IgD-negative memory B cell (primary cell): ENCODE data around the gene PIMREG. TPM values are rescaled to one million over a fixed set of nuclear protein-coding genes. Genes with fewer than 3 reads are reported as not detected.

Experiments used
- H3K27ac Mint-ChIP-seq, 3 donors: one replicate each; pipeline ENCODE4 v1.8.0; 2020 to 2022; ENCODE audit warnings: mild to moderate bottlenecking in 3 of 3, mixed read lengths in 3 of 3, moderate library complexity in 1 of 3
- H3K27me3 Mint-ChIP-seq: one replicate; pipeline ENCODE4 v1.8.0; 2021; ENCODE audit warnings: mixed read lengths
- H3K36me3 Mint-ChIP-seq: one replicate; pipeline ENCODE4 v1.8.0; 2020; ENCODE audit warnings: mild to moderate bottlenecking, mixed read lengths
- H3K4me1 Mint-ChIP-seq, 3 donors: one replicate each; pipeline ENCODE4 v1.8.0; 2020 to 2022; ENCODE audit warnings: mixed read lengths in 3 of 3, mild to moderate bottlenecking in 1 of 3
- H3K4me3 Mint-ChIP-seq, 4 donors: one replicate each; pipeline ENCODE4 v1.8.0; 2020 to 2022; ENCODE audit warnings: mild to moderate bottlenecking in 4 of 4, mixed read lengths in 4 of 4, moderate library complexity in 3 of 4
- H3K9me3 Mint-ChIP-seq, 3 donors: one replicate each; pipeline ENCODE4 v1.8.0; 2020 to 2021; ENCODE audit warnings: mixed read lengths in 3 of 3, mild to moderate bottlenecking in 1 of 3
- polyA plus RNA-seq: library from polyadenylated mRNA; unstranded; fragments of 300-500 nt; fragmentation: Illumina TruSeq; gene quantifications from one replicate; pipeline ENCODE4 v1.2.3, GENCODE V29; 2021

PIMREG gene, protein sequence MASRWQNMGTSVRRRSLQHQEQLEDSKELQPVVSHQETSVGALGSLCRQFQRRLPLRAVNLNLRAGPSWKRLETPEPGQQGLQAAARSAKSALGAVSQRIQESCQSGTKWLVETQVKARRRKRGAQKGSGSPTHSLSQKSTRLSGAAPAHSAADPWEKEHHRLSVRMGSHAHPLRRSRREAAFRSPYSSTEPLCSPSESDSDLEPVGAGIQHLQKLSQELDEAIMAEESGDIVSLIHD
- not detected for polyA plus RNA-seq

DNA sequence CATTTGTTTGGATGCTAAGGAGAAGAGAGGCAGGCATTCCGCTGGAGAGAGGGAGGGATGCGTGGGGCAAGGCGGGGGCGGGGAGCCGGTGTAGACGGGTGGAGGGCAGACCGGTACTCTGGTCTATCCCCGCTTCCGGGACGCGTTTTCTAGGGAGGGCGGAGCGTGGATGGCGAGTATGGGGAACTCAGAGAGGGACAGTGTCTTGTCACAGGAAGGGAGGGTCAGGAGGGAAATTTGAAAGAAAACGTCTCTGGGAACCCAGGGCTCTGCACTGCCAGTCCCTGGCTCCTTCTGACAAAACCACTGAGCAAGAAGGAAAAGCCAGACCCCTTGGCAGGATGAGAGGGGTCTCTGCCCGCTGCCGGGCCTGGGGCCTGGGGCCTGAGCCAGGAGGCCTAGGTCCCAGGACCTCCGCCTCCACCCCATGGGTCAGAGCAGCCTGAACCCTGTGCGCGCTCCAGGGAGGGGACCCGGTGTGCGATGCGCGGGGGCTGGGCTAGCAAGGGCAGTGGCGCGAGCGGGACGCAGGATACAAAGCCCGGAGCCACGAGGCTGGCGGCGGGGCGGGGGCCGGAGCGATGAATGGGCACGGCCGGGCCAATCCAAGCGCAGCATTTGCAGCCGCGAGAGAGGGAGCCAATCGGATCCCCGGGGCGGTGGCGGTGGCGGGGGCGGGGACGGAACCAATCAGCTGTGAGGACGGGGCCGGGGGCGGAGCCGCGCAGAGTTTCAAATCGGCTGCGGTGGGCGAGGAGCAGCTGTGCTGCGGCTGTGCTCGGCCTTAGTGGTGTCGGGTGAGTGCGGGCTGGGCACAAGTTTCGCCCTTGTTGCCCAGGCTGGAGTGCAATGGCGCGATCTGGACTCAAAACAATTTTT lies at the start of gene PIMREG:
Gene PIMREG (plus strand): TSS at position 764 of the 879 bp plus-strand sequence. CDS start 656 bp downstream, outside the sequence.
- Mint-ChIP-seq H3K4me3 (peak within 1 kb of the TSS; percentile 86 to 96 (median 91)), H3K9me3 (no peaks in the 10 kb centered on the region), H3K4me1 (peaks cover 8 to 12% (median 9%) of the 10 kb centered on the region in 3 donors), H3K27me3 (peaks cover 2% of the 10 kb centered on the region), H3K36me3 (peaks cover 1% of the 10 kb centered on the region), H3K27ac (peak within 1 kb of the TSS; percentile 65 to 88 (median 69))

DNA sequence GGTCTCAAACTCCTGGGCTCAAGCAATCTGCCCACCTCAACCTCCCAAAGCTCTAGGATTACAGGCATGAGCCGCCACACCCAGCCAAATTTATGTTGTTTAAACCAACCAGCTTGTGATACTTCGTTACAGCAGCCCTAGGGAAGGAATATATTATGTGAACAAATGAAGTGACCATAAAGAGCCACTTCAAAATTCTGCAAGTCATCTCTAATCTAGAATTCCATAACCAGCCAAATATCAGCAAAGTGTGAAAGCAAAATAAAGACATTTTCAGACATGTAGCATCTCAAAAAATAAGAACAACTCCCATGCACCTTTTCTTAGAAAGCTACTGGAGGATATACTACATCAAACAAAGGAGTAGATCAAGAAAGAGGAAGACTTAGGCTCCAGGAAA lies 45.3 kb upstream of the PIMREG start:
- Mint-ChIP-seq H3K4me3 (no peak overlapping the region), H3K36me3 (peaks cover 3% of the 10 kb centered on the region), H3K9me3 (peaks cover 4 to 11% (median 7%) of the 10 kb centered on the region in 3 donors), H3K27ac (no peak overlapping the region), H3K27me3 (peaks cover 16% of the 10 kb centered on the region), H3K4me1 (no peaks in the 10 kb centered on the region)

- H3K27ac Mint-ChIP-seq = no peak overlapping the region
- H3K4me1 Mint-ChIP-seq = no peaks in the 10 kb centered on the region
- peaks cover 13% of the 10 kb centered on the region for H3K27me3 Mint-ChIP-seq
- peaks cover 2 to 9% (median 7%) of the 10 kb centered on the region in 3 donors for H3K9me3 Mint-ChIP-seq
- H3K36me3 Mint-ChIP-seq = peaks cover 4% of the 10 kb centered on the region
- H3K4me3 Mint-ChIP-seq = no peak overlapping the region
Measured at GRCh38 chr17:6402258-6402657, 42.0 kb upstream of the PIMREG start.

- Mint-ChIP-seq H3K27me3 (peaks cover 8% of the 10 kb centered on the region), H3K9me3 (peaks cover 0 to 5% (median 0%) of the 10 kb centered on the region in 3 donors), H3K4me1 (peaks cover 0 to 3% (median 0%) of the 10 kb centered on the region in 3 donors), H3K27ac (no peak overlapping the region), H3K36me3 (peaks cover 4% of the 10 kb centered on the region), H3K4me3 (peak overlapping the region in 1 of 4 donors; percentile 45)
Measured at GRCh38 chr17:6408276-6408675, 36.0 kb upstream of the PIMREG start.

GRCh38 chr17:6408735-6409134 lies 35.5 kb upstream of the PIMREG start:
- peaks cover 0 to 5% (median 0%) of the 10 kb centered on the region in 3 donors for H3K9me3 Mint-ChIP-seq

GRCh38 chr17:6413065-6413464 lies 31.2 kb upstream of the PIMREG start:
- H3K27me3 Mint-ChIP-seq = peaks cover 3% of the 10 kb centered on the region

More at GRCh38 chr17:6408735-6409134, 35.5 kb upstream of the PIMREG start:
- peaks cover 4% of the 10 kb centered on the region for H3K36me3 Mint-ChIP-seq
- H3K4me1 Mint-ChIP-seq = peaks cover 0 to 3% (median 0%) of the 10 kb centered on the region in 3 donors
- H3K27me3 Mint-ChIP-seq = peaks cover 8% of the 10 kb centered on the region
- no peak overlapping the region for H3K4me3 Mint-ChIP-seq
- H3K27ac Mint-ChIP-seq = no peak overlapping the region

GRCh38 chr17:6415616-6416015 lies 28.6 kb upstream of the PIMREG start:
- Mint-ChIP-seq H3K4me1 (peaks cover 0 to 4% (median 0%) of the 10 kb centered on the region in 3 donors), H3K27me3 (peaks cover 3% of the 10 kb centered on the region), H3K27ac (peak overlapping the region in 1 of 3 donors; percentile 67), H3K4me3 (no peak overlapping the region), H3K36me3 (no peaks in the 10 kb centered on the region), H3K9me3 (no peaks in the 10 kb centered on the region)

More at GRCh38 chr17:6413065-6413464, 31.2 kb upstream of the PIMREG start:
- no peak overlapping the region for H3K27ac Mint-ChIP-seq
- peaks cover 0 to 5% (median 0%) of the 10 kb centered on the region in 3 donors for H3K4me1 Mint-ChIP-seq
- H3K9me3 Mint-ChIP-seq = peaks cover 0 to 3% (median 0%) of the 10 kb centered on the region in 3 donors
- H3K36me3 Mint-ChIP-seq = no peaks in the 10 kb centered on the region
- no peak overlapping the region for H3K4me3 Mint-ChIP-seq

GRCh38 chr17:6420173-6420641 lies 24.0 kb upstream of the PIMREG start:
- H3K9me3 Mint-ChIP-seq = no peaks in the 10 kb centered on the region
- H3K27me3 Mint-ChIP-seq = peaks cover 3% of the 10 kb centered on the region
- H3K4me3 Mint-ChIP-seq = no peak overlapping the region
- no peaks in the 10 kb centered on the region for H3K36me3 Mint-ChIP-seq
- peaks cover 0 to 4% (median 0%) of the 10 kb centered on the region in 3 donors for H3K4me1 Mint-ChIP-seq
- no peak overlapping the region for H3K27ac Mint-ChIP-seq

GRCh38 chr17:6421700-6422604 lies 22.3 kb upstream of the PIMREG start:
- Mint-ChIP-seq H3K9me3 (no peaks in the 10 kb centered on the region), H3K4me3 (no peak overlapping the region), H3K27ac (no peak overlapping the region), H3K36me3 (no peaks in the 10 kb centered on the region), H3K4me1 (peaks cover 0 to 5% (median under 1%) of the 10 kb centered on the region in 3 donors), H3K27me3 (peaks cover 2% of the 10 kb centered on the region)

DNA sequence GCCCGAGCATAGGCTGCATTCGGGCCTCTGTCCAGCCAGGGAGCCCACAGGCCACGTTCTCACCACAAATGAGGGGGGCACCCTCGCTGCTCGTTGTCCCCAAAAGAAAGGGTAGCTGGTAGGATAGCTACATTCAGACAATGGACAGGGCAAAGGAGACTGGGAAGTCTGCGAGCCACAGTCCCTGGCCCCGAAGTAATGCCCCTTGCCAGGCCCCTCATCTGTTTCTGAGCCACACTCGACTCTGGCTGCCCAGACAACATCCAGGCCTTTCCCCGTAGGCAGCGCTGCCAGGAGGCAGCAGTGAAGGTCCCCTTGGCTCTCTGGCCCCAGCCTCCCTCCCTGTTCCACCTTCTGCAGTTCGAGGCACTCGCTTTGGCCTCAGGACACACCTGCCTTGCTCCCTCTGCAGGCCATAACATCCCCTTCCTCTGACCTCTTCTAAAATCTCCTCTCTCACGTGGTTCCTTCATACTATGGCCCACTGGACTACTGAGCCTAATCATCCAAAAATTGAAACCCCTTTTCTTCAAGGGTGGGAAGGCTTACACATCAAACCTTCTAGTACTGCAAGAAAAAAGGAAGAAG lies 21.5 kb upstream of the PIMREG start:
- H3K36me3 Mint-ChIP-seq = no peaks in the 10 kb centered on the region
- peaks cover 7 to 13% (median 8%) of the 10 kb centered on the region in 3 donors for H3K4me1 Mint-ChIP-seq
- H3K9me3 Mint-ChIP-seq = no peaks in the 10 kb centered on the region
- peaks cover 2% of the 10 kb centered on the region for H3K27me3 Mint-ChIP-seq
- H3K27ac Mint-ChIP-seq = peak overlapping the region in 2 of 3 donors; percentile 29 to 63
- H3K4me3 Mint-ChIP-seq = no peak overlapping the region

DNA sequence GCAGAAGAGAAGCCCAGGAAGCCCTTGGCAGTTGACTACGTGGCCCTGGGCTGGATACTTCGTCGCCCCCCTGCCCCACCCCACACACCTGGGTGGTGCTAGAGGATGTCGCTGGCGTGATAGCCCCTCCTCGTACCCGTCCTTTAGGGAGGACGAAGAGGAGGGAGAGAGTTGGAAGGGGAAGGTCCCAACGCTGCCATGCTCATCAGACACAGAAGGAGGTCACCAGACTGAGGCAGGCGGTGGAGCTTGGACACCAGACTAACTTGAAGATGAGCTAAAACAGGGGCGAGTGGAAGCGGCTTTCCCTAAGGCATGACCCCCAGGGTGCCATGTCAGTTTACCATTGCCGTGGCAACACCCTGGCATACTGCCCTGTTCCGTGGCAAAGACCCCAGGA lies 20.3 kb upstream of the PIMREG start:
- peaks cover 8 to 13% (median 8%) of the 10 kb centered on the region in 3 donors for H3K4me1 Mint-ChIP-seq
- no peaks in the 10 kb centered on the region for H3K9me3 Mint-ChIP-seq
- no peaks in the 10 kb centered on the region for H3K36me3 Mint-ChIP-seq
- no peak overlapping the region for H3K4me3 Mint-ChIP-seq
- peaks cover 2% of the 10 kb centered on the region for H3K27me3 Mint-ChIP-seq
- H3K27ac Mint-ChIP-seq = no peak overlapping the region

DNA sequence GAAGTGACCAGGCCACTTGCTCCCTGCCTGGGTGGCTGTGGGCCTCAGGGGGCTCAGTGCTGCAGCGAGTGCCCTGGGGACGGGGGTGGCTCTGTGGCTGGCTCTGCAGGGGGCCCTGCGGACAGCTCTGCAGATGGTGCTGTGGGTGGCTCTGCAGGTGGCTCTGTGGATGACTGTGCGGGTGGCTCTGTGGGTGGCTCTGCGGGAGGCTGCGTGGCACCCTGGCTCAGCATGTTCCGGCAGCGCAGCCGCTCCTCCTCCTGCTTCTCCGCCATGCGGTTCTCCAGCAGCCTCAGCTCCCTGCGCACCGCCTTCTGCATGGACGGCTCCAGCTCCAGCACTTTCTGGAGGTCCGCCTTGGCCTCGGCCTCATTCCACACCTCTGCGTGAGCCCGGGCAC lies 18.8 kb upstream of the PIMREG start:
- peaks cover 0 to 2% (median 0%) of the 10 kb centered on the region in 3 donors for H3K9me3 Mint-ChIP-seq
- H3K4me1 Mint-ChIP-seq = peaks cover 8 to 13% (median 8%) of the 10 kb centered on the region in 3 donors
- H3K27ac Mint-ChIP-seq = peak overlapping the region in 1 of 3 donors; percentile 39
- H3K4me3 Mint-ChIP-seq = no peak overlapping the region
- H3K36me3 Mint-ChIP-seq = no peaks in the 10 kb centered on the region
- peaks cover 2% of the 10 kb centered on the region for H3K27me3 Mint-ChIP-seq

GRCh38 chr17:6426356-6427101 lies 17.7 kb upstream of the PIMREG start:
- peaks cover 2% of the 10 kb centered on the region for H3K27me3 Mint-ChIP-seq
- no peak overlapping the region for H3K4me3 Mint-ChIP-seq
- H3K9me3 Mint-ChIP-seq = peaks cover 3 to 5% (median 3%) of the 10 kb centered on the region in 3 donors
- peaks cover 8 to 13% (median 10%) of the 10 kb centered on the region in 3 donors for H3K4me1 Mint-ChIP-seq
- no peak overlapping the region for H3K27ac Mint-ChIP-seq
- H3K36me3 Mint-ChIP-seq = peaks cover 5% of the 10 kb centered on the region
